ENCODE measurements around the gene SREBF1.

Gene SREBF1

DNA sequence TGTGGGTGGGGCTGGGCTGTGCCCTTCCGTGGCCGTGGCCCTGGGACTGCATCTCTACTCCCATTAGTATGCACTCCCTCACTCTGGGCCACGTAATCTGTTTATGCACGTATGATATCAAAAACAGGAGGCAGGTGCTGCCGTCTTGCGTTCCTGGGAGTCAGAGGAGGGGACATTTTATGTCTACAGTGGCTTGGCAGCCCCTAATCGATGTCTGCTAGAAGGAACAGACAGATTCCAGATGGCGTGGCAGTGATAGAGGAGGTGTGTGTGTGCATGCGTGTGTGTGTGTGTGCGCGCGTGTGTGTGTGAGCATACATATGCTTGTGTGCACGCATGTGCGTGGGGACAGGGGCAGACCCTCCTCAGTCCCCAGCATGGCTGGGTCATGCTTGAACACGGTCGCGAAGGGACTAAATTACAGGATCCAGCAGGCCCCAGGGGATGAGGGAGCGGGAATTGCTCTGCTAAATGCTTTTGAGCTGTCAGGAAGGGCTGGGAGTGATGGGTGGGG, 44.7 kb downstream of the SREBF1 start:
- DNase-seq = peak; percentile 91

DNA sequence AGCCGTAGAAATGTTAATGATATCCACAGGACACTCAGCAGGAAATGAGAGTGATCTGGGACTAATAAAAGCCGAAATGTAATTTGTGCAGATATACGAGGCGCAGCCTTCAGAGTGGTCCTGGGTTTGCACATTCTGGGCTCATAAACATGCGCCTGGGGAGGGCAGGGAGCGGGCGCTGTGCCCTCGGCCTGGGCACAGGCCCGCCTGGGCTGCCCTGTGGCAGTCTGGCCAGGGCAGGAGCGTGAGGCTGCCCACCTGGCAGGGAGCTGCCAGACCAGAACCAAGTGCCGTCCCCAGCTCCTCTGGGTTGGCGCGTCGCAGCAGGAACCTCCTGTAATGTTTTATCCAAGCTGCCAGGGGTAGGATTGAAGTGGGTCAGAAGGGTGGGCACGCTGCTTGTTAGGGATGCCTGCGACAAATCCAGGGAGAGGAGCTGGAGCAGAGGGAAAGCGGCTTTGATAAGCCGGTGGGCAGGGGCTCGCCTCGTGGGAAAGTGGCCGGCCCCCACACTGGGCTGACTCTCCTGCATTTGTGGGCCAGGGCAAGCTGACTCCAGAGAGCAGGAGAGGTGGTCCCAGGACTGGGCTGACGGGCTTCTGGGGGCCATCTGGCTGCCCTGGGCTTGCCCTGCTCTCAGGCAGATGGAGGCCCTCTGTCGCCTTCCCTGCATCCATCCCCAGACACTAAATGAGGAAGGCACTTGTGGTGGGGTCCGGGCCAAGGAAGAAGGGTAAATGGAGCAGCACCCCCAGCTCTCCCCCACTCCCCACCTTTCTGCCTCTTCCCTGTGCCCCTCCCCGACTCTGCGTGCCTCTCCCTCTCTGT, 45.9 kb downstream of the SREBF1 start:
- DNase-seq = peak; percentile 10

DNA sequence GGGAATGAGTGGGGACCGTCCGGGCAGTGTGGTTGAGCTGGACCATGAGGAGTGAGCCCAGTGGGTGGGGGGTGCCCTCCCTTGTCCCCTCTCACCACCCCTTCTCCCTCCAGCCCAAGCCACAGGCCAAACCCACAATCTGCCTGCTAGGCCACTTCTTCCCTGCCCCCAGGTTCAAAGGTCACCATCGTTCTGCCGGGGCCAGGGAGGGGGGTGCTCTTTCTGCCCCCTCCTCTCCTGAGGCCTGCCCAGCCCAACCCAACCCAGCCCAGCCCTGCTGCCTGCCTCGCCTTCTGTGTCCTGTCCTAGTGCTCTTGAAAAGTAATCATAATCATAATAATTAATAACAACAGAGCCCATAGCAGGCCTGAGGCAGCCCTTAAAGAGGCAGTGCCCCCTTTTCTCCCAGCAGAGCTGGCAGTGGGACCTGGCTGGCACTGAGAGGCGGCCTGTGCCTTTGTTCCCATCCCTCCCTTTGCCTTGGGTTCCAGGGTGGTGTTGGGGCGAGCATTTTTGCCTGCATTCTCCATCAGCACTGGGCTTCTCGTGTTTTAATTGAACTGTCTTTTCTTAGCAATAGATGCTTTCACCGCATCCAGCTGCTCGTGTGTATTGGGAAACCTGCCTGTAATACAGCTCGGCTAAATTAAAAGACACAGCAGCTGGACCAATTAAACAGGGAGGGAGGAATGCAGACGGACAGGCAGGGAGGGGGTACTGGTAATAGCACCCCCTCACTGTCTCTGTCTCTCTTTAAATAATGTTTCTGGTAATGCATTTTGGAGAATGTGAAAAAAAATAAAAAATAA, 46.8 kb downstream of the SREBF1 start:
- peak; percentile 48 for DNase-seq

DNA sequence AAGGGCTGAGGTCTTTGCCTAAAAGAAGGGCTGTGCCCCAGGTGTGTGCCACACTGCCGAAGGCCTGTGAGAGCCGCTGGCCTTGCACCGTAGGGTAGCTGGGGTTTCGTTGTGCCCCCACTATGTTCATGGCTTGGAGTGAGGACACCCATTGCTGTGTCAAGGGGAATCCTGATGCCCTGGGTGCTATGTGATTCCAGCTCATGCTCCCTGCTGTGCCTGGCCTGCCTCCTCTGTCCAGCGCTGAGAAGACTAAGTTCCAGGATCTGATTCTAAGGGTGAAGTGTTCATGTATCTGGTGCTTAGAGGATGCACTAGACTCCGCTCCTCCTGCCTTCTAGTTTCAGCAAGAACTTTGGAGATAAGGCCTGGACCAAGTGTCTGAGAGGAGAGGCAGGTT, 47.4 kb downstream of the SREBF1 start:
- DNase-seq = no peak

DNA sequence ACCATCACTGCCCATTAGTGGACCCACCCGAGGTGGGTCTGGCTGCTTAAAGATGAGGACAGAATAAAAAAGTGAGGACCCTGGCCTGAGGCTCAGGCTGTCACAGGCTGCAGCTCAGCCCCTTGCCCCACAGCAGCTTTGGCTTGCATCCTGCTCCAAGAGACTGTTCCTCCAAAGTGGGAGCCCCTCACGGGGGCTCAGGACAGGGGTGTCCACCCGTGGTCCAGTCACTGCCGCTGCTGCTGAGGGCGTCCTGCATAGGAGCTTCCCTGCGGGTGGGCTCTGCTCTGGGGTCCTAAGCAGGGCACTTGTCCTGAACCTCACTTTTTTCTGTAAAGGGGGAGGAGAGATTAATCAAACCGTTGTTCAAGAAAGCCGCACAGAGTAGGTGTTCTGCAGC, 47.8 kb downstream of the SREBF1 start:
- no peak for DNase-seq

DNA sequence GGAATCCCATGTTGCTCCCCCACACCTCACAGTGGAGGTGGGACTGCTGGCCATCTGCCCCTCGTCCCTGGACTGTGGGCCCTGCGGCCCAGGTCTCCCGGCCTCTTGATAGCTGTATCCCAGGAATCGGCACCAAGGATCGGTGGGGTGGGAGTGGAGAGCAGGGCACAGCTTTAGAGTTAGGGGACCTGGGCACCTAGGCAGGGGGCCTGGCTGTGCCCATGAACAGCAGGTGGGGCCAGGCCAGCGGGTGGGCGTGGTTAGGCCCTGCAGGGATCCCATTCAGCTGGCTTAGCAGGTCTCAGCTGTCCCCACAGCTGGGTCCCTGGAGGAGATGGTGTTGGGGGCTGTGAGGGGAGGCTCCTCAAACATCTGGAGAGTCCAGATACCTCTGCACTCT, 49.2 kb downstream of the SREBF1 start:
- DNase-seq = no peak

DNA sequence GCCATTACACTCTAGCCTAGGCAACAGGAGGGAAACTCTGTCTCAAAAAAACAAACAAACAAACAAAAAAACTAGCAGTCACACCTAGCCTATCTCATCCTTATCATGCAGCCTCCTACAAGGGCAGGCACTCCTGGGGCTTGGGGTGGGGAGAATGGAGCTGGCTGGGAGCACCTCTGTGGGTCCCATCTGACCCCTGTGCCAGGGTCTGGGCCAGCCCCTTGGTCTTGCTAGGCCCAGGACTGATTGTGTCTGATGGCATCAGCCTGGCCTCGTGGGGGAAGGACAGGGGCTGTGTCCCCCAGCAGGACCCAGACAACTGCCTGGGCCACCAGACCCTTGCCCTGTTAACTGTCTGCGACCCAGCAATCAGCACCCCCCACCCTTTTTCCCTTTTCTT, 49.8 kb downstream of the SREBF1 start:
- DNase-seq = no peak

DNA sequence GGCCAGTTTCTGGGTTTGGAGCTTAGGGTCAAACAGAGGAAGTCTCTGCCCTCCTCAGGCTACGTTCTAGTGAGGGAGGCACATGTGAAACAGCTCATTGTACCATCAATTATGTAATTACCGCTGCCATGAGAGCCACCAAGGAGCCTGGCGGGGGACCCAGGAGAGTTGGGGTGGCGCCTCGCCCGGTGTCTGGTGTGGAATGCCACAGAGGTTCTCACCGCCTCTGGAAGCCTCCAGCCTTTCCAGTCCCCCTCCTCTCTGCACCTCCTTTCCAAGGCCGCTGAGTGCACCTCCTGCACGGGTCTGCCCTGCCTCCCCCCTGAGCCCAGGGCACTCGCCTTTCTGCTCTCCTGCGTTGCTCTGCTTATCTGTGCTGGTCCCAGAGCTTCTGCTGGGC, 51.4 kb downstream of the SREBF1 start:
- DNase-seq = peak; percentile 22

DNA sequence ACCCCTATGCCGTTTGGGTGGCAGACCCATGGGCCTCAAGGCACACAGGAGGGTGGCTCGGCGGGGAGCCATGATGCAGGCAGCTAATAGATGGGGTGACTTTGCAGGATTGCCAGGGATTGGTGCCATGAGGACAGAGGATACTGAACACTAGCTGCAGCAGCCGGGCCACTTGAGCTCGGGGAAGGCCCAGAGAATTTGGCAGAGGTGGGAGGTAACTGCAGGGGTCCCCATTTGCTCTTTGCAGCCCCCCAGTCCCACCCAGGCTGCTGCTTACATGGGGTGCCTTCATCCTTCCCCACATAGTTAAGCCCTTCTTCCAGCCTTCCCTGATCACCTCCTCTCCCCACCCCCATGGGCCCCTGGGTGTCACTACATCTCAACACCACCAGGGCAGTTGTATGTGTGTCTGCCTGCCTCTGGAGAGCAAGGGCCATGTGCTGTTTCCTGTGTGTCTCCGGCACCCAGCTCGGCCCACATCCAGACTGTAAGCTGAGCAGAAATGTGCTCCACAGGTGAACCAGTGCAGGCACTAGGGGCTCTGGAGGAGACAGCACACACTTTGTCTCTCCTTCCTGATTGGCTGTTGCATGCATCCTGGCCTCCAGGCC, 52.0 kb downstream of the SREBF1 start:
- DNase-seq = peak; percentile 50

DNA sequence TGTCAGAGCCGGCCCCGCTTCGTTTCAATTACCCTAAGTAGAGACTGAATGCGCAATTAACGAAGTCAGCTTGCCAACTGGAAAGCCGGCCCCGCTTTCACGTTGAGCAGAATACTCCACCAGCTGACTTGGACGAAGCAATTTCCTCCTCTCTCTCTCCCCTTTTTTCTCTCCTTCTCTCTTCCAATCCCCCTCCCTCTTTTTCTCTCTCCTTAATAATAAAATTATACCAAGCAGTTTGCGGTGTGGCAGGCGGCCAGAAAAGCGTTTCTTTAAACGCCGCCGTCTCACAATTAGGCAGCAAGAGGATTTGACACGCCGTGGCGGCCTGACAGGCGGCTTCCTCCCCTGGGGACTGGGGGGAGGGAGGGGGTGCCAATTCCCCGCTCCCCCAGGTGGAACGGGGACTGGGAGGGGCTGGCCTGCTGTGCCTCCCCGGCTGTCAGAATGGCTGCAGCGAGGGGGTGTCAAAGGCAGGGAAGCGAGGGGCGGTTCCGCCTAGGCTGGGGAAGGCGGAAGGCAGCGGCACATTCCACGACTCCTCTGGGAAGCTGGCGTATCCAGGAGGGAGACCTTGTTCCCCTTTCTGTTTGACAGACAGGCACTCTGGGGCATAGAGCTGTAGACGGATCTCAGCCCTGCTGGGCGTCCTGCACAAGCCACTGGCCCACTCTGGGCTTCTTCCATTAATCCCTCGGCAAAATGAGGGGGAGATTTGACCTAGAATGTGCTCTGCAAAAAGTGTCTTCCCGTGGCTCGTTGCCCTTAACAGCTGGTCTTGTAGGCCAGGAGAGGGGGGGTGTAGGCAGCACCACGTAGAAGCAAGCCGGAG, 52.7 kb downstream of the SREBF1 start:
- peak; percentile 90 for DNase-seq

DNA sequence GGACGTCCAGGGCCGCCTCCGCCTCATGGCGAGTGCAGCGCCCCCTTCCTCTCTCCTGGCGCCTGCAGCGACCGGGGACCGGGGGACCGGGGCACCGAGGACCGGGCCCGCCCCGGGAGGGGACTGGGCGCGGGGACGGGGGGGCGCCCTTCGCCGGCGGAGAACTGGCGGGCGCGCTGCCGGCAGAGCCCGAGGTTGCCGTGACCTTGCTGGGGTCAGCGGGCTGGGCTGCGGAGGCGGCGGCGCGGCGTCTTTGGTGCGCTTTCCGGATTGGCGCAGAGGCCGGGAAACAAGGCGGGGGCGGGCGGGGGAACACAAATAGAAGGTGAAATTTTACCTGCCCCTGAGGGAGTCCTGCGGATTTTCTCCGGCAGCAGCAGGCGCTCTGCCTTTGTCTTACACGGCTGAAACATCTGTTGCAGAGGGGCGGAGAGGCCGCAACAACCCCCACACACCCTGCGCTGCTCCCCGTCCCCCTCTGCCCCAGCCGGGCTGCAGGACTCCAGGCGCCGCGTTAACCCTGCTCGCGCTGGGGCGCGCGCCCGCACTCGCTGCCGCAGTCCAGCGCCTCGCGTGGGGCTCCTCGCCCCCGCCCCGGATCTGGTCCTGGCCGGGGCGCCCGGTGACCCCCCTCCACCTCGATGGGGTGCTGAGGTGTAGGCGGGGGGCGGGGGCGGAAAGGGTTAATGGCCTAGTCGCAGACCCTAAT, 53.5 kb downstream of the SREBF1 start:
- peak; percentile 96 for DNase-seq

DNA sequence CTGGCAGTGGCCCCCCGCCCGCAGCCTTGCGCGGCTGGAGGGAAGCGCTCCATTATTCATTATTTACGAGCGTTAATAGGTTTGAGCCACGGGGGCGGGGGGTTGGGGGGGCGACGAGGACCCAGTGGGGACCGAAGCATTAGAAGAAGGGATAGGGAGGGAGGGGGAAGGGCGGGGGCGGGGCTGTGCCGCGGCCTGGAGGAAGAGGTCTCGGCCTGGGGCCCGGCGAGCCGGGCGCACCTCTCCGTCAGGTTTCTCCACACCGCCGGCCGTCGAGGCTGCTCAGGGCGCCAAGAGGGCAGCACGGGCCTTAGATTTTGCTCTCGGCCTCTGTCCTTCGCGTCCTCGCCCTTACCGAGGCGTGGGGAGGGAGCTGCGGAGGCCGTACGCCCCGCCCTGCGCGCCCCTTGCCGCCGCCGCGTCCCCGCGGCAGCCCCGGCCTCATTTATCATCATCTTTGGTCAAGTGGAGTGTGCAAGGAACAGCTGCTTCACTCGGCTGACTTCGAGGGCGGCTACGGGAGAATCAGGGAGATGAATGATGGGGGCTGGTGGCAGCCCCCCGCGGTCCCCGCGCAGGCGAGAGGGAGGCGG, 54.2 kb downstream of the SREBF1 start:
- peak; percentile 87 for DNase-seq

DNA sequence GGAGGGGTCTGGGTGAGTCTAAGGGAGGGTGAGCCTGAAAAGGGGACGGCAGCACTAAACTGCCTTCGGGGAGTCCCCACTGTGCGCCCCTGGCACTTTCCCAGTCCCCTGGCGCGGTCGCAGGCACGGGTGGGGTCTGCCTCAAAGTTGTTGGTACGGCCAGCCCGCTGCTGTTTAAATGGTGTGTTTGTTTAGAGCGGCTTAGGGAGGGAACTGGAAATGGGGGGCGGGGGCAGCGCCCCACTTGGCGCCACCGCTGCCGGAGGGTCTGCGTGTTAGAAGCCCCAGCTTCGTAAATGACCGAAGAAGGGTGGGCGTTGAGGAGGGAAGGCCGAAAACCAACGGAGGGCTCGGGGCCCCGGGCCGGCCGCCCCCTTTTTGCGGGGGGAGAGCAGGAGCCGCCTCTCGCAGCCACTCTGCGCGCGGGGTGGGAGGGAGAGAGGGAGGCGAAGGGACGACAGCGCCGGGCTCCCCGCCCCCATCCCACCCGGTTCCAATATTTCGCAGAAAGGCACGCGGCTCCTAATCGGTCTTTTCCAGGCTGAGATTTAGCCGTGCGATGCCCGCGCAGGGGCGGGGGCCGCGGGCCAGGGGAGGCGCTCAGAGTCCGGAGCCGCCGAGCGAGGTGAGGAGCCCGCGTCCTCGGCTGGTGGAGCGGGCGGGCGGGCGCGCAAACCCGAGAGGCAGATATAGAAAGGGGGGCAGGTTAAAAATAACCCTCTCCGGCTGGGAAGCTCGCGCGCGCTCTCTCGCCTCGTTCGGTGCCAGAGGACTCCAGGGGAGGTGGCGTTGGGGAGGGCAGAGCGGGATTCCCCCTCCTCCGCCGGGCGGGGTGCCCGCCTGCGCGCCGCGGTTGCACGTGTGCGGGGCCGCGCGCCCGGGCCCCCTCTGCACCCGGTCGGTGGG, 54.9 kb downstream of the SREBF1 start:
- DNase-seq = peak; percentile 82

DNA sequence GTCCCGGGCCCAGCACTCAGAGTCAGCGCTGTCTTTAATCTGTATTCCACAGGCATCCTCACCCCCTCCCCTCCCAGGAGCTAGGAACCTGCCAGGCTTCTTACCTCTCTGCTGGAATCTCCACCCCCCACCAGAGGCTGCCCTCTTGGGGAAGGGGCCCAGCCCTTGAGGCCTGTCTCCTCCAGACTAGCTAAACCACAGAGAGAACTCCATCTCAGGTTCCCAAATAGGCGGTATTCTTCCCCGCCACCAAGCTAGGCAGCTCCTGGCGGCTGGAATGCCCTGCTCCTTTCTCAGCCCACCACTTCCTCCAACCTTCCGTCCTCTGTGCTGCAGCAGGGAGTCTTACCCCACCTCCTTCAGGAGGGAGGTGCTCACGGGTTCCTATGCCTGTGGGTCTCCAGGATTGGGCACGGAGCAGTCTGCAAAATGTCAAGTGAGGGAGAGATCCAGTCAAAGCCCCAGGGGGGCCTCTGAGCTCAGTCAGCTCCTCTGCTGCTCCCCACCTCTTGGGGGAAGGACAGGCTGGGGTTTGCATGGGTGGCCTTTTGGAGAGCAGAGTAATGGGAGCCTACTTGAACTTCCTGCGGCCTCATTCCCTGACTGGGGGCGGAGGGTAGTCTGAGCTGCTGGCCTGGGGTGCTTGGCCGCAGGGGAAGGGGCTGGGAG, 55.7 kb downstream of the SREBF1 start:
- peak; percentile 87 for DNase-seq

DNA sequence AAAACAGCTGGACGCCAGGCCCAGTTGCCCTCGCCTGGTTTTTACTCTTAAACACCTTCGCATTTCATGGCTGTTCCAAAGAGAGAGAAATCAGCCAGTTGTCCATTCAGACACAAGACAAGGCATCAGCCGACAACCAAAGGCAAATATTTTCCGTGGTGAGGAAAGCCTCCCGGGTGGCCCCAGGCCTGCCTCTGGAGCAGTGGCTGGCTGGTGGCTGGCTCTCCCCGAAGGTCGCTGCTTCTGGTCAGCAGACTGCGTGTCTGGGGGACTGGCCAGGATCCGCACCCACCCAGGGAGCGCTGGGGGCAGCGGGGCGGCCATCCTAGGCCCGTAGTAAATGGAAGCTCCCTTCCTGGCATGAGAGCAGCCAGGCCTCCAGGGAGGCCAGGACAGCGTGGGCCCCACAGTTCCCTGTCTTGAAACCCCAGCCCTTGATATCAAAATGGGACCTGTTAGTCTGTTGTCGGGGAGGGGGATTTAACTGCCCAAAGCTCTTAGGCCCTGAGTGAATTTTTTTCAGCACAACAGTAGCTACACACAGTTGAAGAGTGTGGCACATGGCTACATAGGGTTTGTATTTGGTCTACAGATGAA, 57.7 kb downstream of the SREBF1 start:
- DNase-seq = no peak

DNA sequence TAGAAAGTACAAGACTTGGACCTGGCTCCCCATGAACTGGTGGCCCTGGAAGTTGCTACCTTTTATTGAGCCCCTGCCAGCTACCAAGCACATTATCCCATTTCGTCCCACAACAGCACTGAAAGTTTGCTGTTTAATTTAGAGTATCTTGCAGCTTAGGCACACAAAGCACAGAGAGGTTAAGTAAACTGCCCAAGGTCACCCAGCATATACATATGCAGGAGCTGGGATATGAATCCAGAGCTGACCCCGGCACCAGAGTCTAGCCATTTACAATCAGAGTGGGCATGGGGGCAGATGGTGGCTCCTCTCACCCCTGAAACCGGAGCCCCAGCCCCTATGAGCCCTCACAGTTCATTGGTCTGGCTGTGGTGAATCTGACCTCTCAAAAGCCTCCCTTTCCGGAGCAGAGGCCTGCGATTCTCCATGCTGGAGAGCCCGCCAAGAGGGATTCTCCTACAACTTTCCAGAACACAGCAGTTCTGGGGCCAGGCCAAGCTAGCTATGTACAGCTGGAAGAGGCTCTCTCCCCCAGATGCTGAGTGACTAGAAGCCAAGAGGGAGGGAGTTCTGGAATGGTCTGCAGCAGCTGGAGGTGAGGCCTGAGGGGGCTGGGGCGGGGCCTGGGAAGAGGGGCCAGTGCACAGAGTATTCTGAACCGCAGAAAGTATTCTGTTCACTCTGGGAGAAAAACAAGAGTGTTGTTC, 58.3 kb downstream of the SREBF1 start:
- DNase-seq = no peak

DNA sequence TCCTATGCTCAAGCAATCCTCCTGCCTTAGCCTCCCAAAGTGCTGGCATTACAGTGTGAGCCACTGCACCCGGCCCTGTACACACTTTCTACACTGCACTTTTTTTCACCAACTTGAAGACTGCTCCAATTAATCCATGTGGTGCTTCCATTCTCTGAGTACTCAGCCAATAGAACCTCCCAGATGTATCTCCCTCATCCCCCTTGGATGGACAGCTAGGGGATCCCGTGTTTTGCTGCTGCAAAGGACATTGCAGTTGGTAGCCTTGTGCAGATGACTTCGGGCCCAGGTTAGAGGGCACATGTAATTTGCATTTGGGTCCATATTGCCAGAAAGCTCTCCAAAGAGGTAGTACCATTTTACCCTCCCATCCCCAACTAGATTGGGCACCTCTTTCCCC, 59.9 kb downstream of the SREBF1 start:
- DNase-seq = no peak

DNA sequence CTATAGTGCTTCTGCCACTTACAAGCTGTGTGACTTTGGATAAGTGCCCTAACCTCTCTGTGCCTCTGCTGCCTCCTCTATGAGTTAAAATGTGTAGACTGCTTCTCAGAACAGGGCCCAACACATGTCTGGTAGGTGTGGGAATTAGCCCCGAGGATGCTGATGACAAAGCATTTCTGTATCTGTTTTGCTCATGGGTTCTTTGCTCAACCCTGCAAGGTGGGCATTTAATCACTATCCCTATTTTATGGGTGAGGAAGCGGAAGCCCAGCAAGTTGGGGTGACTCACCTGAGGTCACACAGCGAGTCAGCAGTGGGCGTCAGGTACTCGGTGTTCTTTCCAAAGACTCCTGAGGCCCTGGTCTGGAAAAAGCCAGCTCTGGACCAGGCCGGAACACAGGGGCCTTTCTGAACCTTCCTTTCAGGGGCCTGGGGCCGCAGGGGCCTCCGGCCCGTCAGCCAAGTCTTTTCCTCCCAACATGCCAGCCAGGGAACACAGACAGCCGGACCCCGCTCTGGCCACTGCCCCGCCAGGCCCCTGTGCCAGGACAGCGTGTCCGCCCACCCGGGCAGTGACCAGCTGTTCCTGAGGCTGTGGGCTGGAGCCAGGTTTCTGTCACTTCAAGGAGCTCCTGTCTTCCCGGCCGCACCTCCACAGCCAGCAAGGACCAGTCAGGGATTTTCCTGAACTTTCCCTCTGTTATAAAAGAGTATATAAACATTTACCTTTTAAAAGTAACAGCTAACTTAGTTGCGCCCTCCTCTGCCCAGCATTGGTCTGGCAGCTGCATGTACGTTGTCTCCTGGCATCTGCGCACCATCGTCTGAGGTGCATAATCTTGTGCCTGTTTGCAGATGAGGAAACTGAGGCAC, 62.5 kb downstream of the SREBF1 start:
- no peak for DNase-seq

Data from NCI-H2171 treated with DMSO at 0.1 percent for 48 hours (cell line).